ENCODE data around the gene PAFAH1B1.

DNA sequence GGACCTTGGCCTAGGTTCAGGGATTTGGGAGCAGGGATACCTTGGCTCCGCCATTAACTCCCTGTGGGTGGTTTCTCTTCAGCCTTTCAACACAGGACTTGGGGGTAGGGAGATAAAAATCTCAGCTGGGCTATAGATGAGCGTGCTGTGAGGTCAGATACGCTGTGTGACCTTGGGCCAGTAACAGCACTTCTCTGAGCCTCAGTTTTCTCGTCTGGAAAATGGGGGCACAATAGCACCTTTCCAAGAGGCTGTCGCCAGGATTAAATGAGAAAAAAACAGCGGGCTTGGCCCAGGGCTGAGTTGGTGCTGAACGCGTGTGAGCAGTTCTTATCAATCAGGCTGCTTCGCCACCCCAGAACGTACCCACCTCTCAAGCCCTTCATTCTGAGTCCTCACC is 138.4 kb downstream of the PAFAH1B1 start:
- TF ChIP-seq EZH2phosphoT487 (IDR thresholded peaks at IDR 0.05; ENCODE audit: unreplicated experiment) = no peak
- TF ChIP-seq, protein P1, sequence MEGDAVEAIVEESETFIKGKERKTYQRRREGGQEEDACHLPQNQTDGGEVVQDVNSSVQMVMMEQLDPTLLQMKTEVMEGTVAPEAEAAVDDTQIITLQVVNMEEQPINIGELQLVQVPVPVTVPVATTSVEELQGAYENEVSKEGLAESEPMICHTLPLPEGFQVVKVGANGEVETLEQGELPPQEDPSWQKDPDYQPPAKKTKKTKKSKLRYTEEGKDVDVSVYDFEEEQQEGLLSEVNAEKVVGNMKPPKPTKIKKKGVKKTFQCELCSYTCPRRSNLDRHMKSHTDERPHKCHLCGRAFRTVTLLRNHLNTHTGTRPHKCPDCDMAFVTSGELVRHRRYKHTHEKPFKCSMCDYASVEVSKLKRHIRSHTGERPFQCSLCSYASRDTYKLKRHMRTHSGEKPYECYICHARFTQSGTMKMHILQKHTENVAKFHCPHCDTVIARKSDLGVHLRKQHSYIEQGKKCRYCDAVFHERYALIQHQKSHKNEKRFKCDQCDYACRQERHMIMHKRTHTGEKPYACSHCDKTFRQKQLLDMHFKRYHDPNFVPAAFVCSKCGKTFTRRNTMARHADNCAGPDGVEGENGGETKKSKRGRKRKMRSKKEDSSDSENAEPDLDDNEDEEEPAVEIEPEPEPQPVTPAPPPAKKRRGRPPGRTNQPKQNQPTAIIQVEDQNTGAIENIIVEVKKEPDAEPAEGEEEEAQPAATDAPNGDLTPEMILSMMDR (conservative IDR thresholded peaks at IDR 0.05; ENCODE audit: low read depth in 2 of 2) = no peak
- no peak for TF ChIP-seq POLR2AphosphoS5 (IDR thresholded peaks at IDR 0.05; ENCODE audit: low read depth)
- TF ChIP-seq JUNB (IDR thresholded peaks at IDR 0.05; ENCODE audit: unreplicated experiment) = no peak
- no peak for TF ChIP-seq EZH2 (IDR thresholded peaks at IDR 0.05; ENCODE audit: low read depth, unreplicated experiment)
- no peak for TF ChIP-seq CREB1 (CRISPR knock-in tag; IDR thresholded peaks at IDR 0.05; ENCODE audit: low read depth)
- no peak for TF ChIP-seq ZNF331 (CRISPR knock-in tag; IDR thresholded peaks at IDR 0.05; ENCODE audit: low read depth)
- TF ChIP-seq, protein P2, sequence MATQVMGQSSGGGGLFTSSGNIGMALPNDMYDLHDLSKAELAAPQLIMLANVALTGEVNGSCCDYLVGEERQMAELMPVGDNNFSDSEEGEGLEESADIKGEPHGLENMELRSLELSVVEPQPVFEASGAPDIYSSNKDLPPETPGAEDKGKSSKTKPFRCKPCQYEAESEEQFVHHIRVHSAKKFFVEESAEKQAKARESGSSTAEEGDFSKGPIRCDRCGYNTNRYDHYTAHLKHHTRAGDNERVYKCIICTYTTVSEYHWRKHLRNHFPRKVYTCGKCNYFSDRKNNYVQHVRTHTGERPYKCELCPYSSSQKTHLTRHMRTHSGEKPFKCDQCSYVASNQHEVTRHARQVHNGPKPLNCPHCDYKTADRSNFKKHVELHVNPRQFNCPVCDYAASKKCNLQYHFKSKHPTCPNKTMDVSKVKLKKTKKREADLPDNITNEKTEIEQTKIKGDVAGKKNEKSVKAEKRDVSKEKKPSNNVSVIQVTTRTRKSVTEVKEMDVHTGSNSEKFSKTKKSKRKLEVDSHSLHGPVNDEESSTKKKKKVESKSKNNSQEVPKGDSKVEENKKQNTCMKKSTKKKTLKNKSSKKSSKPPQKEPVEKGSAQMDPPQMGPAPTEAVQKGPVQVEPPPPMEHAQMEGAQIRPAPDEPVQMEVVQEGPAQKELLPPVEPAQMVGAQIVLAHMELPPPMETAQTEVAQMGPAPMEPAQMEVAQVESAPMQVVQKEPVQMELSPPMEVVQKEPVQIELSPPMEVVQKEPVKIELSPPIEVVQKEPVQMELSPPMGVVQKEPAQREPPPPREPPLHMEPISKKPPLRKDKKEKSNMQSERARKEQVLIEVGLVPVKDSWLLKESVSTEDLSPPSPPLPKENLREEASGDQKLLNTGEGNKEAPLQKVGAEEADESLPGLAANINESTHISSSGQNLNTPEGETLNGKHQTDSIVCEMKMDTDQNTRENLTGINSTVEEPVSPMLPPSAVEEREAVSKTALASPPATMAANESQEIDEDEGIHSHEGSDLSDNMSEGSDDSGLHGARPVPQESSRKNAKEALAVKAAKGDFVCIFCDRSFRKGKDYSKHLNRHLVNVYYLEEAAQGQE (IDR thresholded peaks at IDR 0.05; ENCODE audit: unreplicated experiment) = no peak
- TF ChIP-seq, protein P3, sequence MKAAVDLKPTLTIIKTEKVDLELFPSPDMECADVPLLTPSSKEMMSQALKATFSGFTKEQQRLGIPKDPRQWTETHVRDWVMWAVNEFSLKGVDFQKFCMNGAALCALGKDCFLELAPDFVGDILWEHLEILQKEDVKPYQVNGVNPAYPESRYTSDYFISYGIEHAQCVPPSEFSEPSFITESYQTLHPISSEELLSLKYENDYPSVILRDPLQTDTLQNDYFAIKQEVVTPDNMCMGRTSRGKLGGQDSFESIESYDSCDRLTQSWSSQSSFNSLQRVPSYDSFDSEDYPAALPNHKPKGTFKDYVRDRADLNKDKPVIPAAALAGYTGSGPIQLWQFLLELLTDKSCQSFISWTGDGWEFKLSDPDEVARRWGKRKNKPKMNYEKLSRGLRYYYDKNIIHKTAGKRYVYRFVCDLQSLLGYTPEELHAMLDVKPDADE (IDR thresholded peaks at IDR 0.05) = no peak

Measured in GM23338 (cell line).